Stimulated activated CD4-positive, alpha-beta T cell treated with anti-CD3 and anti-CD28 coated beads, Interleukin-12 subunit alpha, Interleukin-12 subunit beta, amount 100 ng/mL, for 48 hours (primary cell): ENCODE data around the gene SPEN.

Experiments
- DNase-seq, 3 donors: peaks; one replicate each; pipeline ENCODE4 v3.0.0-alpha.2; 2020; ENCODE audit warnings: low read depth in 2 of 3, low spot score in 1 of 3

The SPEN gene

DNA sequence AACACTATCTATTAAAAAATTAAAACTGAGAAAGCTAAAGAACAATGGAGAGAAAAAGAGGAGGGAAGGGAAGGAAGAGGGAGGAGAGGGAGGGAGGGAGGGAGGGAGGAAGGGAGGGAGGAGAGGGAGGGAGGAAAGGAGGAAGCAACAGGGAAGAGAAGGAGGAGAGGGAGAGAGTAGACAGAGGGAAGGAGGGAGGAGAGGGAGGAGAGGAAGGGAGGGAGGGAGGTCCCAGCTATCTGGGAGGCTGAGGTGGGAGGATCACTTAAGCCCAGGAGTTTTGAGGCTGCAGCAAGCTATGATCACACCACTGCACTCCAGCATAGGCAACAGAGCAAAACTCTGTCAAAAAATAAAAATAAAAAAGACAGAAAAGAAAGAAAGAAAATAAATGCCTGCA lies 111.9 kb downstream of the SPEN start:
- DNase-seq: no peak

DNA sequence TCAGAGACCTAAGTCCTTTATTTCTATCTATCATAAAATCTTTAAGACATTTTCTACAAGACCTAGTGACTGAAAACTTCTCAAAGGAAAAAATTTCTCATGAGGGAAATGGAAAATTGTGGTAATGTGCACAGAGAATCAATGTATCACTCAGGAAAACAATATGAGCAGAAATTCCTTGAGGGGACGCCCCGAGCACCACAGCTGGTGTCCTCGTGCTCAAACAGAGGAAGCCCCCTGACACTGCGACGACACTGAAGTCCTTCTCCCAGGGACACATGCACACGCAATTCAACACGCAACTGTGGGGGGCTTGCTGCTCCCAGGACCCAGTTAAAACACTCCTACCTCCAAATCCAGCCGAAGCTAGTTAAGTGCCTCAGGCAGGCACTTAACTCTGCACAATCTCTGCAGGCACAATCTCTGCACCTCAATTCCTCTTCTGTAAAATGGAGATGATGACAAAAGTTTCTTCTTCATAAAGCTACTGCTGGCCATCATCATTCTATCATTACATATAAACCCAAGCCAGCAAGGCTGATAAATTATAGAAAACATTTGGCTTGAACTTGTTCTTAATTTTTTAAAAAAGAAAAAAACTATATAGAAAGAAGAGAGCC lies 112.4 kb downstream of the SPEN start:
- DNase-seq: no peak

DNA sequence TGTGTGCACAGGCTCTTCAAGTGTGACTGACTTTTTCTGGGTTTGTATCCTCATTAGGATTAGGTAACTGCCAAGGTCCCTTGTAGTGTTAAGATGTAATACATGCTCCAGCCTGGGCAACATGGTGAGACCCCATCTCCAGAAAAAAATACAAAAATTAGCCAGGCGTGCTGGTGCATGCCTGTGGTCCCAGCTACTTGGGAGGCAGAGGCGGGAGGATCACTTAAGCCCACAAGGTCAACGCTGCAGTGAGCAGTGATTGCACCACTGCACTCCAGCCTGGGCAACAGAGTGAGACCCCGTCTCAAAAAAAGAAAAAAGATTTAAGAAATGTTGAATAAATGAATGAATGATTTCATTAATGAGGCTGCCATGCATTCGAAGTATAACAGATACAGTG lies 113.3 kb downstream of the SPEN start:
- DNase-seq: no peak

DNA sequence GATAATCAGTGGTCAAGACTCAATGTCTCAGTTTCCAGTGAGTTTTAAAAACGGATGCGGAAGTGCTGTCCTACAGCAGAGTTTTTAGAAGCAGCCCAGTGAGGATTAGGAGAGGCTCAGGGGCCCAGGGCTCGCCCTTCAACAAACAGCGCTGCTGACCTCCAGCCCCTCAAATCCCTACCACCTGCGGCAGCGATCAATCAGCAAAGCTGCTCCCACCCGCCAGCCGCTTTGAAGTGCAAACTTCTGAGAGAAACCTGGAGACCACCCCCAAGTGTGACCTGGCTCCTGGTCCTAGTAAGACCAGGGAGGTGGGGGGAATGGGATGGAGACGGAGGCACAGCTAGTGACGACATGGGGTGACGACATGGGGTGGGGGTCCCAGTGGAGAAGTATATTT lies 114.0 kb downstream of the SPEN start:
- DNase-seq: no peak

- DNase-seq: no peak
Observed at GRCh38 chr1:15962176-15962575, 114.7 kb downstream of the SPEN start.

DNA sequence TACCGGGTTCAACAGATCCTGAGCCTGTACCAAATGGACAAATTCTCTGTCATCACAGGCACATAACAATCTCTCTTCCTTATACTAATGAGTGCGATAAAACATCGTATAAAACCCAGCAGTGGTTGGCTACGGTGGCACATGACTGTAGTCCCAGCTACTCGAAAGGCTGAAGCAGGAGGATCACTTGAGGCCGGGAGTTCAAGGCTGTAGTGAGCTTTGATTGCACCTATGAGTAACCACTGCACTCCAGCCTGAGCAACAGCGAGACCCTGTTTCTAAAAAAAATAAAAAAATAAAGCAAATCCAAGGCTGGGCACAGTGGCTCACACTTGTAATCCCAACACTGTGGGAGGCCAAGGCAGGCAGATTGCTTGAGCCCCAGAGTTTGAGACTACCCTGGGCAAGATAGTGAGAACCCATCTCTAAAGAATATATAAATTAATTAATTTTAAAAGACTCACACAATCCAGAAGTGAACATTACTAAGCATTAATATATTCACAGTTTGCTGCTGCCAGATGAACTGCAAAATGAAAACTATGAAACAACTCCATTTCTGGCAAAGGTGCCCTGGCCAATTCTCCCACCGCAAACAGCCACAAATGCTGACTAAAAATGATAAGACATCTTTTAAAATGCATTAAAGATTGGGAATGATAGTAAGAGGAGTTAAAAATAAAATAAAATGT lies 115.3 kb downstream of the SPEN start:
- DNase-seq: no peak

DNA sequence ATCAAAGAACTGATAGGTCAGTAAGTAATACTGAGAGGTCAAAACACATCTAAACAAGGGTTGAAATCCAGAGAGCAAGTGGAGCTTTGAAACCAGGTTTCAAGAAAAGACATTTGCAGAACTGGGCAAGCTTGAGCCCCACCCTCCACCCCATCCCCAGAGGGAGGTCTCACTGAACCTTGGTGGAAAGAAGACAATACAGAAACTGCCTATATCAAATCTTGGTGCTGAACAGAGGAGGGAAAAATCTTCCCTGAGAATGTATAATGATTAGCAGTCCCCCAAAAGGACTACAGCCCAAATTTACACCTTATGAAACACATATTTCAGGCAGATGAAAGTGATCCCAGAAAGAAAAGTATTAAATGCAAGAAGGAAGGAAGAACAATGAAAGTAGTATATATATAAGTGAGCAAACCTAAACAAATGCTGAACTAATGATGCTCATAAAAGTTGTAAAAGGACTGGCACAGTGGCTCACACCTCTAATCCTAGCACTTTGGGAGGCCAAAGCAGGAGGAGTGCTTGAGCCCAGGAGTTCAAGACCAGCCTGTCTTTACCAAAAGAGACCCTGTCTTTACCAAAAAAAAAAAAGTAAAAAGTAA lies 116.0 kb downstream of the SPEN start:
- no peak for DNase-seq

GRCh38 chr1:15963968-15964648 lies 116.6 kb downstream of the SPEN start:
- no peak for DNase-seq

GRCh38 chr1:15965228-15965767 lies 117.8 kb downstream of the SPEN start:
- DNase-seq: peak in 1 of 3 donors; percentile 45

GRCh38 chr1:15966081-15966955 lies 118.8 kb downstream of the SPEN start:
- peak; percentile 76 to 86 (median 77) for DNase-seq

DNA sequence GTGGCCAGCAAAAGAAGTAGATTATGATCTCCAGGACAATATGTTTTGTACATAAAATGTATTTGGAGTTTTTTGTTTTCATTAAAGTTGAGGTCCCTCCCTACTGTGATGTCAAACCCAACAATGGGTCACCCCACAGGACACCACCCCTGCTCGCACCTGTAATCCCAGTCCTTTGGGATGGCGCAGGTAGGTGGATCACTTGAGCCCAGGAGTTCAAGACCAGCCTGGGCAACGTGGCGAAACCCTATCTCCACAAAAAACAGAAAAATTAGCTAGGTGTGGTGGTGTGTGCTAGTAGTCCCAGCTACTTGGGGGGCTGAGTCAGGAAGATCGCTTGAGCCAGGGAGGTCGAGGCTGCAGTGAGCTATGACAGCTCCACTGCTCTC lies 119.4 kb downstream of the SPEN start:
- no peak for DNase-seq

DNA sequence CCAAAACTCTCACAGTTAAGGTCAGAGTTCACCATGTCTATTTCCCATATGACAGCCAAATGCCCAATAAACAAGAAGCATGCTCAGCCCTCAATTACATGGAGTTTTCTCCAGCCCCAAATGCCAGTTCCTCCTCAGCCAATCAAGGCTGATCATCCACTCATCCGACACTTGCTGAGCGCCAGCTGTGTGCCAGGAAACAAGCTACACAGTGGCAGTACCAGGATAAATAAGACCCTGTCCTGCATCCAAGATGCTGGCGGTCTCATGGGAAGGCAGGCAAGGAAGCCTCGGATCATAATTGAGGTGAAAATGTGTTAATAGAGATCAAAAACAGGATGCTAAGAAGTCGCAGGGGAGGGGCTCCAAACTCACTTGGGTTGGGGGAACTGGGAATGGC lies 120.7 kb downstream of the SPEN start:
- no peak for DNase-seq

- DNase-seq: no peak
Observed at GRCh38 chr1:15969321-15969880, 121.9 kb downstream of the SPEN start.

DNA sequence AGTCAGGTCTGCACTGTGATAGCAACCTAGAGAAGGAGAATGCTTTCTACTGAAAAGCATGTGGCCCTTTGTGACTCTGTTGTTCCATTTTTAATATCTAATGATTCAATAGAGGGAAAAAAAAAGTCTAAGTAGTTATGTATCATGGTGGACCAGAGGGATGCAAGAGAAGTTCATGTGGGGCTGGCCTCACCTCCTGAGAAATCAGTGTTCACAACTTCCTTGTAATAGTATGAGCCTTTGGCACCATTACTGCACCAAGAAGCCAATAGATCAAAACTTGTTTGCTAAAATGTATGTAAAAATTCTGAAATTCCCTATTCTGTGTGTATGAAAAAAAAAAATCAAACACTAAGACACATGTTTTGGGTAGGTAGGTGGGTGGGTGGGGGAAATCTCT lies 123.4 kb downstream of the SPEN start:
- no peak for DNase-seq

- no peak for DNase-seq
Observed at GRCh38 chr1:15972409-15972808, 124.9 kb downstream of the SPEN start.

GRCh38 chr1:15973772-15974171 lies 126.3 kb downstream of the SPEN start:
- no peak for DNase-seq

DNA sequence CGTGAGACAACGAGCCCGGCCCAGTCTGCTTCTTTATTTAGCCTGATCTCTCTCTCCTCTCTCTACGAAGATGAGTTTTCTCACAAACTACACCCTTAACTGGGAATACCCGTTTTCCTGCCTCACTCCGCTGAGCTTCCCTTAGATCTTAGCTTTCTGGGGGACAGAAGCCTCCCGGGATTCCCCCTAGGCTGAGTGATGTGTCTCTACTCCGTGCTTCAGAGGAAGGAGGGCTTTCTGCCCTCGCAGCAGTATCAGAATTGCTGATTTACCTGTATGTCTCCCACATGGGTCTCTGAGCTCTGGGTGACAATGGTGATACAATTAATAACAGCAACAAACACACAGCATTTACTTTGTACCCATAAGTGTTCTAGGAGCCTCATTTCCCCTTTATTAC lies 127.3 kb downstream of the SPEN start:
- DNase-seq: no peak

- peak in 2 of 3 donors; percentile 51 to 74 for DNase-seq
Observed at GRCh38 chr1:15975358-15975804, 127.9 kb downstream of the SPEN start.

GRCh38 chr1:15975805-15976680 lies 128.5 kb downstream of the SPEN start, which contains the start of gene ZBTB17:
Gene ZBTB17, minus strand, starts transcription at chr1:15976101. Its CDS starts 27,606 bp downstream, at chr1:15948495.
- DNase-seq: peak; percentile 89 to 95 (median 95)
